ENCODE results near the gene LIAS.
"Not testable (repeated sequence)": the region's sequence is repeated elsewhere in the genome, so short reads cannot be mapped to it uniquely, and the experiment has no call there.

LIAS gene

GRCh38 chr4:39453738-39454137, 5.1 kb upstream of the LIAS start:
- DNase-seq, result no peak

GRCh38 chr4:39455486-39455885, 3.4 kb upstream of the LIAS start:
- DNase-seq, result no peak

- no peak for DNase-seq
These were observed 1.7 kb upstream of the LIAS start for GRCh38 chr4:39456946-39457763.

GRCh38 chr4:39458161-39458504, 723 bp upstream of the LIAS start:
- DNase-seq, result not testable (repeated sequence)

- no peak for DNase-seq
These were observed 6.1 kb downstream of the LIAS start for GRCh38 chr4:39464886-39465501.

- no peak for DNase-seq
These were observed 7.9 kb downstream of the LIAS start for GRCh38 chr4:39466747-39467146.

- no peak for DNase-seq
These were observed 8.6 kb downstream of the LIAS start for GRCh38 chr4:39467464-39467863.

- DNase-seq, result no peak
These were observed 10.7 kb downstream of the LIAS start for GRCh38 chr4:39469429-39470077.

- no peak for DNase-seq
These were observed 11.5 kb downstream of the LIAS start for GRCh38 chr4:39470402-39470801.

- DNase-seq, result no peak
These were observed 13.5 kb downstream of the LIAS start for GRCh38 chr4:39472396-39472795.

- no peak for DNase-seq
These were observed 17.5 kb downstream of the LIAS start for GRCh38 chr4:39476187-39476895.

GRCh38 chr4:39480251-39480650, 21.4 kb downstream of the LIAS start:
- no peak for DNase-seq

- no peak for DNase-seq
These were observed 22.2 kb downstream of the LIAS start for GRCh38 chr4:39480902-39481695.

- no peak for DNase-seq
These were observed 25.9 kb downstream of the LIAS start for GRCh38 chr4:39484582-39485272.

- no peak for DNase-seq
These were observed 27.5 kb downstream of the LIAS start for GRCh38 chr4:39486221-39486804.

GRCh38 chr4:39490322-39490721, 31.5 kb downstream of the LIAS start:
- no peak for DNase-seq

- DNase-seq, result no peak
These were observed 35.5 kb downstream of the LIAS start for GRCh38 chr4:39494354-39494753.

GRCh38 chr4:39495446-39496213, 36.8 kb downstream of the LIAS start:
- DNase-seq, result no peak

GRCh38 chr4:39497909-39498726, 39.3 kb downstream of the LIAS start:
- no peak for DNase-seq

GRCh38 chr4:39498727-39499020, 39.8 kb downstream of the LIAS start:
- no peak for DNase-seq

Measured in activated T-cell treated with anti-CD3 and anti-CD28 coated beads, Interleukin-2, amount 50 U/mL, for 1 hour (primary cell).